Stimulated activated CD8-positive, alpha-beta memory T cell treated with anti-CD3 and anti-CD28 coated beads, Interleukin-15, amount 100 ng/mL, for 24 hours (primary cell): ENCODE data around the gene MLH3.
"Not testable (repeated sequence)": the region's sequence is repeated elsewhere in the genome, so short reads cannot be mapped to it uniquely, and the experiment has no call there.

Experiments used
- DNase-seq: peaks from one replicate; pipeline ENCODE4 v3.0.0-alpha.2; 2020; ENCODE audit warnings: low read depth

Gene MLH3

GRCh38 chr14:75050852-75051555, at the start of gene MLH3:
TSS of gene MLH3 (minus strand) at chr14:75051467. CDS start at chr14:75049655, 1,812 bp downstream.
- peak; percentile 56 for DNase-seq

- no peak for DNase-seq
These were observed 47.4 kb upstream of the MLH3 start for GRCh38 chr14:75098682-75099081.

DNA sequence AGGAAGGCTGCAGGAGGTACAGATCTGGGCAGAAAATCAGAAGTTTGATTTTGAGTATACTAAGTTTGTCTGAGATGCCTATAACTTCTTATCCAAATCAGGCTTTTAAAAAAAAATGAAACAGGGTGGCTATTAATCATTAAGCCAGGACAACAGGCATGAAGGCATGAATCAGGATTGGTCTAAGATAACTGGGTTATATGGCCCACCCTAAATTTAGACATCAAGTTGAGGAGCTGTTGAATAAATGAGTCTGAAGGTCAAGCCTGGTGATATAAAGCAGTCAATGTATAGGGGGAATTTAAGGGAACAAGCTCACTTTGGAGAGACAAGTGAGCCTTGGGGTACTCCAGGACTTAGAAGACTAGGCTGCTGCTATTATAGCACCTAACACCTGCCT, 46.9 kb upstream of the MLH3 start:
- no peak for DNase-seq

- no peak for DNase-seq
These were observed 45.7 kb upstream of the MLH3 start for GRCh38 chr14:75096959-75097358.

- DNase-seq = no peak
These were observed 44.4 kb upstream of the MLH3 start for GRCh38 chr14:75095690-75096089.

DNA sequence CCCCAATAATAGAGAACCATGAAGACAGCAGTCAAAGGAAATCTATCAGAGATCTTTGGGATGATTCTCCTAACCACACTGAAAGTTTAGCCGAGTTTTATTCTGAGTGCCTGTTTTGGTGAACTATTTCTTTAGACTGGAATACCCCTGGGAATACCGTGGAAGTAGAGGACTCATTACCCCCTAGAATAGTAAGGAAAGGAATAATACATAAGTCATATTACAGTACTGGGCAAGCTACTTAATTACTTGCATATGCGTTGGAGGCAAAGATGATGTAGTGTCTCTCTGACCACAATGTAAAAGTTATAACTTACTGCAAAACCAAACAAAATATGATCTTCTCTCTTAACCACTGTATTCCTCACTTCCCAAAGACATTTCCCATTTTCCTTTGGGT, 43.6 kb upstream of the MLH3 start:
- no peak for DNase-seq

DNA sequence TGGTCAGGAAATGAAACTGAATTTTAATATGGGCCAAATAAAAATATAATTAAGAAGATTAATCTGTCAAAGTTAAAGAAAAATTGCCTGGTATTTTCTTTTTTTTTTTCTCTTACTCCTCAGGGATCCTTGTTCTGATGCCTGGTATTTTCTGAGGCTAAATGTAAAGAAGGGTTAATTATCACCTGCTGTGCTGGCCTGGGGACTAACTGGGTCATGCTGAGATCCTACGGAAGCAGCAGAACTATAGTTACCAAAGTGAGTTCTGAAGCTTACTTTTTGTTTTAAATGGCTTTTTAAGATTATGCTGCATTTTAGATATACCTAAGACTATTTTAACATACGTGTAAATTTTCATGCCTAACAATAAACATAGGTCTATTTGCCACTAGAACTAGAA, 41.4 kb upstream of the MLH3 start:
- DNase-seq = no peak

DNA sequence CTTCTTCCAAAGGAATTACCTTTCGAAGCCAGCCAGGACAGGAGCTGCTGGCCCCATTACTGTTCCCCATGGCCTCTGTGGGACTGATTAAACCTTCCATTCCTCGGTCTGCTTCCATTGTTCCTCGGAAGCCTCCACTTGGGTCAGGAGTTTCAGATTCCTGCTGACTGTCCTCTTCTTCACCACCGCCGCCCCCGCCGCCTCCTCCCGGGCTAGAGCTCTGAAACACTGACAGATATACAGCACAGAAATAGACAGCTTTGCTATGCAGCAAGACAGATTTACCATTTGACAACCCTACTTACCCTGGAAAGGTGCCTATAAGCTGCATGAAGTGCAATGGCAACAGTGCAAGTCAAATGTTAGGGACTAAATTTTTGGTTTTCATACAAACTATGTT, 40.0 kb upstream of the MLH3 start:
- no peak for DNase-seq

GRCh38 chr14:75090353-75090752, 39.1 kb upstream of the MLH3 start:
- DNase-seq = no peak

GRCh38 chr14:75088566-75089373, 37.5 kb upstream of the MLH3 start:
- DNase-seq = no peak

- no peak for DNase-seq
These were observed 36.9 kb upstream of the MLH3 start for GRCh38 chr14:75088153-75088552.

GRCh38 chr14:75084513-75084912, 33.2 kb upstream of the MLH3 start:
- DNase-seq = no peak

GRCh38 chr14:75083271-75083670, 32.0 kb upstream of the MLH3 start:
- no peak for DNase-seq

- DNase-seq = no peak
These were observed 30.5 kb upstream of the MLH3 start for GRCh38 chr14:75081660-75082229.

- DNase-seq = no peak
These were observed 28.3 kb upstream of the MLH3 start for GRCh38 chr14:75079521-75079920.

GRCh38 chr14:75077794-75078193, 26.5 kb upstream of the MLH3 start:
- DNase-seq = no peak

GRCh38 chr14:75070383-75070782, 19.1 kb upstream of the MLH3 start:
- no peak for DNase-seq

- DNase-seq = no peak
These were observed 18.5 kb upstream of the MLH3 start for GRCh38 chr14:75069811-75070145.

- DNase-seq = peak; percentile 45
These were observed 18.0 kb upstream of the MLH3 start, which contains the start of gene ZC2HC1C for GRCh38 chr14:75069121-75069810. TSS of gene ZC2HC1C (plus strand) at chr14:75069641. CDS start at chr14:75070574, 933 bp downstream.

GRCh38 chr14:75068294-75069120, 17.2 kb upstream of the MLH3 start:
- DNase-seq = no peak

- not testable (repeated sequence) for DNase-seq
These were observed 16.5 kb upstream of the MLH3 start for GRCh38 chr14:75067765-75068164.

- DNase-seq = no peak
These were observed 15.9 kb upstream of the MLH3 start for GRCh38 chr14:75067212-75067611.
